ENCODE measurements around the gene BCL2.
A peak's percentile ranks its signal among the peaks of the same experiment; 100 is the strongest.

DNA sequence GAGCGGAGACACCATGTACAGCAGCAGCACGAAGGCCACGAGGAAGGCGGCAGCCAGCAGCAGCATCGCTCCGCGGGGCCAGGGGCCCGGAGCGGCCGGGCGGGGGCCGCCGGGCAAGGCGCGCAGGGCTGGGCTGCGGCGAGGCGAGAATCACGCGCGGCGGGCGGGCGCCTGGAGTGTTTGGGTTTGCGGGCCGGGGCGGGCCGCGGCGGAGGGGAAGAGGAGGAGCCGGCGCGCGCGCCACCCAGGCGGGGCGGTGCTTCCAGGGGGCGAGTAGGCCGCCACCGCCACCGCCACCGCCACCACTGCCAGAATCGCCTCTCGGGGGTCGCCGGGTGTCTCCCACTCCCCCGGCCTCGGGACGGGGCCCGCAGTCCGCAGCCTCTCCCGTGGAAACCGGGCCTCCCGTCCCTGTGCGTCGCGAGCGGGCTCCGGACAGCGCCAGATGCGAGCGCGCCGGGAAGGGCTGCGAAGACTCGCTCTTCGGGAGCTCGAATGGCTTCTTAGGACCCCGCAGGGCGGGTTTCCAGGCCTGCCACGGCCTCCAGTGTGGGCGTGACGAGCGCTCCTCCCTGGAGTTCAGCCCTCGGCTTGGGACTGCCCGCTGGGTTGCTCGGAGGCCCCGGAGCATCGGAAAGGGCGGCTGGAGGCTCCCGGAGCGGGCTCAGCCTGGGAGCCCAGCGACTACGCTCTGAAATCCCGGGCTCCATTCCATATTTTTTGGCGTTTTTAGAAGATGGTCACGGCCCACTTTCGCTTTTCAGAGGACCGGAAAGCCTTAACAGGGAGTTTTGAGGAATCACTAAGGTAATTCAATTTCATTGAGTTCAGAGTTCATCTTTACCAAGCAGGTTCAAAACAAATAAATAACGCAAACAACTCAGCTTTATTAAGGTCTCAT is 47.7 kb upstream of the BCL2 start, which contains the start of gene KDSR:
- peak; percentile 61 to 89 for TF ChIP-seq POLR2A (IDR thresholded peaks at IDR 0.05)
- TF ChIP-seq CTCF (IDR thresholded peaks at IDR 0.05) = peak in 1 of 4 experiments; percentile 23
